Stimulated activated naive CD4-positive, alpha-beta T cell (primary cell): ENCODE measurements around the gene LOXL1.

Experiments used
- DNase-seq, 6 experiments: peaks; one replicate each; lab custom pipeline; 2025; lab: John Stamatoyannopoulos, UW

LOXL1 gene

DNA sequence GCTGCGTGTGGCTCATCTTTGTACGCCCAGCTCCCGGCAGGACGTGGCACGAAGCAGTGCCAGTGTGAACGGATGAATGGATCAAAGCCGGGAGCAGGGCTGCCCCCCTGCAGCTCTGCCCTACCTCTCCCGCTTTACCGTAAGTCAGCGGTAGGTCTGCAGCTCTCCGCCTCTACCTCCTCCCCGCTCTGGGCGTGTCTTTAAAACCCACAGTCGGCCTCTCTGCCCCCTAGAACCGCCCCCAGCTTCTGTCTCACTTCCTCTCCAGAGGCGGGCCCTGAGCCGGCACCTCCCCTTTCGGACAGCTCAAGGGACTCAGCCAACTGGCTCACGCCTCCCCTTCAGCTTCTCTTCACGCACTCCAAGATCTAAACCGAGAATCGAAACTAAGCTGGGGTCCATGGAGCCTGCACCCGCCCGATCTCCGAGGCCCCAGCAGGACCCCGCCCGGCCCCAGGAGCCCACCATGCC lies 68.2 kb downstream of the LOXL1 start, which contains the start of gene PML:
Gene PML, plus strand, starts transcription at position 304 of the 471 bp plus-strand sequence. Its CDS starts 97 bp downstream, at position 401.
- peak; percentile 75 to 92 (median 80) for DNase-seq

- peak in 5 of 6 experiments; percentile 10 to 53 (median 16) for DNase-seq
Measured at GRCh38 chr15:73994912-73995622, 68.8 kb downstream of the LOXL1 start.

- no peak for DNase-seq
Measured at GRCh38 chr15:73996267-73996666, 70.0 kb downstream of the LOXL1 start.

DNA sequence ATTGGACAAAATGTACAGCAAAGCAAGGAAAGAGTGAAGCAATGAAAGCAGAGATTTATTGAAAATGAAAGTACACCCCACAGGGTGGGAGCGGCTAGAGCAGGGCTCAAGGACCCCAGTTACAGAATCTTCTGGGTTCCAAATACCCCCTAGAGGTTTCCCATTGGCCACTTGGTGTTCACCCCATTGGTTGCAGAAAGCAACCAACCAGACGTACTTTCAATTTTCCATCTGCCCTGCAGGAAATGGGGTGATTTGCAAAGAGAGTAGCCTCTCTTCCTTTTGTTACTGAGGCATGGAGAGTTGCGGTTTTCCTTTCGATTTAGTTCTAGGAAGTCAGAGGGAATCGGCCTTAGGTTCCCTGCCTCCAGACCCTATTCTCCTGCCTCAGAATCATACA lies 70.7 kb downstream of the LOXL1 start:
- peak in 4 of 6 experiments; percentile 14 to 37 (median 20) for DNase-seq

GRCh38 chr15:73997986-73998385 lies 71.7 kb downstream of the LOXL1 start:
- no peak for DNase-seq
